ENCODE results near the gene ATP6V0A4. TPM values are rescaled to one million over a fixed set of nuclear protein-coding genes. Genes with fewer than 3 reads are reported as not detected.

Gene ATP6V0A4
- total and polyA plus RNA-seq, 2 donors: 0.24 to 1.8 TPM

DNA sequence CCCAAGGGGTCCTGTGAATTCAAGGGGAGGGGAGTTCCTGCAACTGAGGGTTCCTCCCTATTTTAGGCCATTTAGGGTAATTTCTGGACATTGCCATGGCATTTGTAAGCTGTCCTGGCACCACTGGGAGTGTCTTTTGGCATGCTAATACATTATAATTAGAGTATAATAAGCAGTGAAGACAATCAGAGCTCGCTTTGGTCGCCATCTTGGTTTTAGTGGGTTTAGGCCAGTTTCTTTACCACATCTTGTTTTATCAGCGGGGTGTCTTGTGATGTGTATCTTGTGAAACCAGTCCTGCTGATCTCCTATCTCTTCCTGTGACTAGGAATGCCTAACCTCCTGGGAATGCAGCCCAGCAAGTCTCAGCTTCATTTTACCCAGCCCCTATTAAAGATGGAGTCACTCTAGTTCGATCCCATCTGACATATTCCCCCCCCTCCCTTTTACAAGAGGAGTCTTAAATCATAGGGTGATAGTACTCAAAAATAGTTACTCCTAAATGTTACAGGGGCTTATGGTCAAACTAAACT lies 140.1 kb downstream of the ATP6V0A4 start:
- H3K4me3 ChIP-seq (ENCODE audit: low read length in 2 of 2): no peak overlapping the region
- DNase-seq (ENCODE audit: low read depth in 6 of 9, low spot score in 9 of 9): no peak
- WGBS: 96% methylated on average over 4 of the region's 4 CpGs
- H3K9me3 ChIP-seq (ENCODE audit: control insufficient read depth in 2 of 2, insufficient read depth in 1 of 2, low read length in 1 of 2): peaks cover 0 to 17% of the 10 kb centered on the region in 2 donors
- H3K36me3 ChIP-seq (ENCODE audit: control insufficient read depth in 2 of 2, insufficient read depth in 2 of 2, low read length in 1 of 2): no peaks in the 10 kb centered on the region
- H3K27ac ChIP-seq (ENCODE audit: low read depth in 1 of 2, low read length in 1 of 2): no peak overlapping the region
- no peaks in the 10 kb centered on the region for H3K27me3 ChIP-seq (ENCODE audit: control insufficient read depth in 2 of 2, insufficient read depth in 1 of 2, low read length in 1 of 2)
- no peaks in the 10 kb centered on the region for H3K4me1 ChIP-seq (ENCODE audit: control insufficient read depth in 2 of 2, insufficient read depth in 2 of 2, low read length in 2 of 2)

DNA sequence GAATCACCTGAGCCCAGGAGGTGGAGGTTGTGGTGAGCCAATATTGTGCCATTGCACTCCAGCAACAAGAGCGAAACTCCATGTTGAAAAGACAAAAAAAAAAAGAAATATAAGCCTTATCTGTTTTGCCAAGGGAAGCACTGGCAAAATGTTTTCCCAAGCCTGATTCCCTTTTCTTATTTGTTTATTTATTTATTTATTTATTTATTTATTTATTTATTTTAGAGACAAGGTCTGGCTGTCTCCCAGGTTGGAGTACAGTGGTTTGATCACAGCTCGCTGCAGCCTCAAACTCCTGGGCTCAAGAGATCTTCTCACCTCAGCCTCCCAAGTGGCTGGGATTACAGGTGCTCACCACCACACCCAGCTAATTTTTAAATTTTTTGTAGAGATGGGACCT lies 141.0 kb downstream of the ATP6V0A4 start:
- Histone ChIP-seq H3K27me3 (ENCODE audit: control insufficient read depth in 2 of 2, insufficient read depth in 1 of 2, low read length in 1 of 2) (no peaks in the 10 kb centered on the region), H3K27ac (ENCODE audit: low read depth in 1 of 2, low read length in 1 of 2) (no peak overlapping the region), H3K9me3 (ENCODE audit: control insufficient read depth in 2 of 2, insufficient read depth in 1 of 2, low read length in 1 of 2) (peaks cover 0 to 20% of the 10 kb centered on the region in 2 donors), H3K4me1 (ENCODE audit: control insufficient read depth in 2 of 2, insufficient read depth in 2 of 2, low read length in 2 of 2) (no peaks in the 10 kb centered on the region), H3K4me3 (ENCODE audit: low read length in 2 of 2) (no peak overlapping the region), H3K36me3 (ENCODE audit: control insufficient read depth in 2 of 2, insufficient read depth in 2 of 2, low read length in 1 of 2) (no peaks in the 10 kb centered on the region)
- no peak for DNase-seq (ENCODE audit: low read depth in 6 of 9, low spot score in 9 of 9)
- WGBS: 97% methylated on average over 2 of the region's 2 CpGs

Other genes starting within 250 kb of the ATP6V0A4 start
- 1.7 TPM for gene SVOPL, start 96.8 kb downstream of the ATP6V0A4 start, total RNA-seq
- 2.6 TPM for gene SVOPL, start 96.8 kb downstream of the ATP6V0A4 start, polyA plus RNA-seq
- 0.05 TPM for gene TMEM213, start 202 bp downstream of the ATP6V0A4 start, total RNA-seq
- 0.25 TPM for gene TMEM213, start 202 bp downstream of the ATP6V0A4 start, polyA plus RNA-seq
- gene KIAA1549, start 183.2 kb upstream of the ATP6V0A4 start, total RNA-seq: 1.9 TPM
- 0.48 TPM for gene KIAA1549, start 183.2 kb upstream of the ATP6V0A4 start, polyA plus RNA-seq
- 4.5 TPM for gene ZC3HAV1L, start 237.8 kb upstream of the ATP6V0A4 start, total RNA-seq
- gene ZC3HAV1L, start 237.8 kb upstream of the ATP6V0A4 start, polyA plus RNA-seq: 0.50 TPM